NCI-H2107 (cell line): ENCODE data around the gene METTL22.
A peak's percentile ranks its signal among the peaks of the same experiment; 100 is the strongest.

ENCODE experiments used
- DNase-seq: peaks from one replicate; lab custom pipeline; 2025; lab: John Stamatoyannopoulos, UW

Gene METTL22

GRCh38 chr16:8668113-8668512 lies 46.6 kb downstream of the METTL22 start:
- DNase-seq: no peak

- no peak for DNase-seq
Measured at GRCh38 chr16:8669481-8669880, 48.0 kb downstream of the METTL22 start.

GRCh38 chr16:8670014-8670560 lies 48.6 kb downstream of the METTL22 start:
- DNase-seq: no peak

- no peak for DNase-seq
Measured at GRCh38 chr16:8673611-8674412, 52.3 kb downstream of the METTL22 start.

- peak; percentile 47 for DNase-seq
Measured at GRCh38 chr16:8674413-8675022, 53.0 kb downstream of the METTL22 start, which contains the start of gene ABAT. TSS of gene ABAT (plus strand) at chr16:8674617. CDS start at chr16:8735740, 61,123 bp downstream.

GRCh38 chr16:8675183-8676159 lies 54.0 kb downstream of the METTL22 start:
- no peak for DNase-seq

GRCh38 chr16:8676160-8676547 lies 54.7 kb downstream of the METTL22 start:
- no peak for DNase-seq

GRCh38 chr16:8676737-8677375 lies 55.4 kb downstream of the METTL22 start:
- DNase-seq: no peak

- DNase-seq: no peak
Measured at GRCh38 chr16:8677481-8677880, 56.0 kb downstream of the METTL22 start.

GRCh38 chr16:8678068-8678927 lies 56.8 kb downstream of the METTL22 start:
- no peak for DNase-seq

GRCh38 chr16:8679151-8679550 lies 57.7 kb downstream of the METTL22 start:
- no peak for DNase-seq

- DNase-seq: no peak
Measured at GRCh38 chr16:8682551-8683259, 61.2 kb downstream of the METTL22 start.

GRCh38 chr16:8683640-8684039 lies 62.1 kb downstream of the METTL22 start:
- DNase-seq: no peak

- no peak for DNase-seq
Measured at GRCh38 chr16:8685617-8686016, 64.1 kb downstream of the METTL22 start.

- no peak for DNase-seq
Measured at GRCh38 chr16:8686031-8686621, 64.6 kb downstream of the METTL22 start.

GRCh38 chr16:8686879-8687278 lies 65.4 kb downstream of the METTL22 start:
- DNase-seq: no peak

GRCh38 chr16:8689686-8690085 lies 68.2 kb downstream of the METTL22 start:
- DNase-seq: no peak

- no peak for DNase-seq
Measured at GRCh38 chr16:8691728-8692127, 70.2 kb downstream of the METTL22 start.
